Keratinocyte (primary cell): ENCODE measurements around the gene FRMPD4. TPM values are rescaled to one million over a fixed set of nuclear protein-coding genes. Genes with fewer than 3 reads are reported as not detected.
A peak's percentile ranks its signal among the peaks of the same experiment; 100 is the strongest.

Experiments used
- DNase-seq: peaks from one replicate; pipeline ENCODE4 v3.0.0-alpha.2; 2011; ENCODE audit warnings: low read depth, missing footprints, low spot score
- FAIRE-seq: peaks from 2 replicates; lab custom pipeline; 2011; peaks lifted over from hg19 to GRCh38; lab: Jason Lieb, UNC
- H2AFZ ChIP-seq: 2 replicates; pipeline ENCODE4 v1.6.0; 2012; ENCODE audit warnings: low read length, control low read depth, inconsistent platforms; ENCODE audit not compliant: control insufficient read depth
- H3K27ac ChIP-seq: 2 replicates; pipeline ENCODE4 v1.5.1; 2011; ENCODE audit warnings: low read length; ENCODE audit not compliant: control insufficient read depth, insufficient read depth
- H3K27me3 ChIP-seq: 3 replicates; pipeline ENCODE4 v1.6.0; 2011; ENCODE audit warnings: low read length; ENCODE audit not compliant: control insufficient read depth, insufficient read depth; ENCODE audit errors: extremely low read depth
- H3K36me3 ChIP-seq, 2 experiments: 2 replicates in 1 of 2; 3 replicates in 1 of 2; pipeline ENCODE4 v1.5.1; 2011; ENCODE audit warnings: low read length in 2 of 2, mild to moderate bottlenecking in 1 of 2; ENCODE audit not compliant: control insufficient read depth in 2 of 2, insufficient read depth in 2 of 2; ENCODE audit errors: extremely low read depth in 1 of 2
- H3K4me1 ChIP-seq: 3 replicates; pipeline ENCODE4 v1.5.1; 2011; ENCODE audit warnings: low read length; ENCODE audit not compliant: control insufficient read depth, insufficient read depth; ENCODE audit errors: extremely low read depth
- H3K4me2 ChIP-seq: 3 replicates; pipeline ENCODE4 v1.6.0; 2011; ENCODE audit warnings: low read depth, low read length; ENCODE audit not compliant: control insufficient read depth, insufficient read depth; ENCODE audit errors: extremely low read depth
- H3K4me3 ChIP-seq, 3 experiments: fragments of 200-600 bp in 1 of 3; sonication (generic) in 1 of 3; 2 replicates in 2 of 3; 3 replicates in 1 of 3; pipeline ENCODE4 v1.5.1; 2011 to 2016; ENCODE audit warnings: low read length in 3 of 3, mild to moderate bottlenecking in 3 of 3, control low read depth in 2 of 3, inconsistent platforms in 1 of 3, low read depth in 1 of 3, mixed read lengths in 1 of 3, mixed run types in 1 of 3, moderate library complexity in 1 of 3; ENCODE audit not compliant: control insufficient read depth in 2 of 3, insufficient read depth in 2 of 3; ENCODE audit errors: extremely low read depth in 1 of 3
- H3K79me2 ChIP-seq: 2 replicates; pipeline ENCODE4 v1.6.0; 2012; ENCODE audit warnings: low read length; ENCODE audit not compliant: control insufficient read depth, insufficient read depth
- H3K9ac ChIP-seq: 3 replicates; pipeline ENCODE4 v1.6.0; 2011; ENCODE audit warnings: low read length; ENCODE audit not compliant: control insufficient read depth, insufficient read depth; ENCODE audit errors: extremely low read depth
- H3K9me1 ChIP-seq: 3 replicates; pipeline ENCODE4 v1.6.0; 2011; ENCODE audit warnings: low read length; ENCODE audit not compliant: control insufficient read depth, insufficient read depth; ENCODE audit errors: extremely low read depth
- H3K9me3 ChIP-seq: 2 replicates; pipeline ENCODE4 v1.5.1; 2012; ENCODE audit warnings: low read depth, low read length; ENCODE audit not compliant: control insufficient read depth
- H4K20me1 ChIP-seq: 3 replicates; pipeline ENCODE4 v1.6.0; 2011; ENCODE audit warnings: low read length; ENCODE audit not compliant: control insufficient read depth, insufficient read depth; ENCODE audit errors: extremely low read depth
- CTCF ChIP-seq, 3 experiments: IDR thresholded peaks in 1 of 3; conservative IDR thresholded peaks in 1 of 3; optimal IDR thresholded peaks in 1 of 3; 2 replicates in 2 of 3; 3 replicates in 1 of 3; pipeline versions ENCODE3 to v1.5.1; 2011; ENCODE audit warnings: low read length in 3 of 3, mild to moderate bottlenecking in 3 of 3, moderate library complexity in 2 of 3, control low read depth in 1 of 3, inconsistent platforms in 1 of 3; ENCODE audit not compliant: insufficient read depth in 2 of 3; ENCODE audit errors: extremely low read depth in 1 of 3
- EZH2 ChIP-seq: IDR thresholded peaks from one replicate; pipeline ENCODE4 v1.6.1; 2012; ENCODE audit warnings: inconsistent platforms, mild to moderate bottlenecking, low read length, moderate library complexity
- dilution Hi-C: fragments of 300-500 bp; cut with MboI; formaldehyde crosslinking; loops from one replicate; pipeline ENCODE4 v1.7.0; 2020; ENCODE audit warnings: low sequenced_read_pairs; ENCODE audit not compliant: extremely low pct_ligation_motif_present
- polyA plus RNA-seq, 5 experiments: library from polyadenylated mRNA; depleted of rRNA in 3 of 5; stranded (reverse) in 3 of 5; stranded (forward) in 1 of 5; unstranded in 1 of 5; fragments of >200 nt; gene quantifications; 1 replicate in 1 of 5; 2 replicates in 3 of 5; 3 replicates in 1 of 5; pipeline versions ENCODE4 v1.2.1 to v1.2.3, GENCODE V29; 2011 to 2012; ENCODE audit warnings: missing spikeins in 2 of 5, low read depth in 1 of 5, low replicate concordance in 1 of 5

Gene FRMPD4
- polyA plus RNA-seq, 1 donor (not counting 4 experiments of a cell fraction or from before 2014, with no cell fraction given): 0.05 TPM

- H3K79me2 ChIP-seq: no peaks in the 10 kb centered on the region
- dilution Hi-C loops: no loop called here
- DNase-seq (no peak), FAIRE-seq (no peak)
- H3K9me3 ChIP-seq: peaks cover 5% of the 10 kb centered on the region
- H3K9ac ChIP-seq: no peak overlapping the region
- H3K4me3 ChIP-seq: no peak overlapping the region
- no peaks in the 10 kb centered on the region for H3K9me1 ChIP-seq
- no peak for TF ChIP-seq EZH2
- no peak for TF ChIP-seq CTCF (optimal IDR thresholded peaks at IDR 0.05 in 1 of 3, IDR thresholded peaks at IDR 0.05 in 1 of 3, conservative IDR thresholded peaks at IDR 0.05 in 1 of 3; ENCODE audit: extremely low read depth in 1 of 3, insufficient read depth in 2 of 3, low read length in 3 of 3)
- H4K20me1 ChIP-seq: no peaks in the 10 kb centered on the region
- no peaks in the 10 kb centered on the region for H3K27me3 ChIP-seq
- H3K4me2 ChIP-seq: no peak overlapping the region
- H2AFZ ChIP-seq: no peak overlapping the region
- H3K27ac ChIP-seq: no peak overlapping the region
- no peaks in the 10 kb centered on the region for H3K4me1 ChIP-seq
- no peaks in the 10 kb centered on the region for H3K36me3 ChIP-seq
Observed at GRCh38 chrX:12128017-12128416, 10.3 kb upstream of the FRMPD4 start.

DNA sequence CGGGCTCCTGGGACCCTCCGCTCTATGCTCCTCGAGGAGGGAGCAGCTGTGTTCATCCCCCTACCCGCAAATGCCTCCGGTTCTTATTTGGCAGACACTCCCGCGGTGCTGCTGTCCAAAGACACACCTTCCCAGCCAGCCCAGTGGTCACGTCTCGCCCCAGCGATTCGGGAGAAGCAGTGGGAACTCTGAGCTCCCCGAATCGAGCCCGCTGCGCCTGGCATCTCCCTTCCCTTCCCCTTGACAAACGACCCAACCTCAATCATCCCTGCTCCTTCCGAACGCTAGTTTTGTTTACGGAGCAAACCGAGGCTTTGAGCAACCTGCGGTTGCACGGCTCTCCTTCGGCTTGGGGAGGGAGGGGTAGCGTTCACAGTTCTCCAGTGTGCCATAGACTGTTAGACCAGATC lies 317 bp upstream of the FRMPD4 start:
- H2AFZ ChIP-seq: peak overlapping the region; percentile 56
- dilution Hi-C loops: no loop called here
- H3K9me1 ChIP-seq: no peaks in the 10 kb centered on the region
- H3K4me1 ChIP-seq: no peaks in the 10 kb centered on the region
- peaks cover 32% of the 10 kb centered on the region for H3K27me3 ChIP-seq
- no peak for DNase-seq
- no peak overlapping the region for H3K9ac ChIP-seq
- H3K4me3 ChIP-seq: peak overlapping the region; percentile 27 to 51 (median 44)
- H3K9me3 ChIP-seq: no peaks in the 10 kb centered on the region
- H3K79me2 ChIP-seq: no peaks in the 10 kb centered on the region
- no peak overlapping the region for H3K27ac ChIP-seq
- peak overlapping the region; percentile 62 for H3K4me2 ChIP-seq
- FAIRE-seq: no peak
- H3K36me3 ChIP-seq: no peaks in the 10 kb centered on the region
- TF ChIP-seq CTCF (optimal IDR thresholded peaks at IDR 0.05 in 1 of 3, IDR thresholded peaks at IDR 0.05 in 1 of 3, conservative IDR thresholded peaks at IDR 0.05 in 1 of 3; ENCODE audit: extremely low read depth in 1 of 3, insufficient read depth in 2 of 3, low read length in 3 of 3) (no peak), EZH2 (no peak)
- H4K20me1 ChIP-seq: no peaks in the 10 kb centered on the region
